NCI-H226 (cell line): ENCODE results near the gene ITIH5.
A peak's percentile ranks its signal among the peaks of the same experiment; 100 is the strongest.
"Not testable (repeated sequence)": the region's sequence is repeated elsewhere in the genome, so short reads cannot be mapped to it uniquely, and the experiment has no call there.

Experiments used
- DNase-seq: peaks from one replicate; pipeline ENCODE4 v3.0.0-alpha.2; 2015

Gene ITIH5

GRCh38 chr10:7666253-7667023, at the start of gene ITIH5:
ITIH5 (minus strand) TSS chr10:7666966; CDS start chr10:7666892, 74 bp downstream.
- no peak for DNase-seq

DNA sequence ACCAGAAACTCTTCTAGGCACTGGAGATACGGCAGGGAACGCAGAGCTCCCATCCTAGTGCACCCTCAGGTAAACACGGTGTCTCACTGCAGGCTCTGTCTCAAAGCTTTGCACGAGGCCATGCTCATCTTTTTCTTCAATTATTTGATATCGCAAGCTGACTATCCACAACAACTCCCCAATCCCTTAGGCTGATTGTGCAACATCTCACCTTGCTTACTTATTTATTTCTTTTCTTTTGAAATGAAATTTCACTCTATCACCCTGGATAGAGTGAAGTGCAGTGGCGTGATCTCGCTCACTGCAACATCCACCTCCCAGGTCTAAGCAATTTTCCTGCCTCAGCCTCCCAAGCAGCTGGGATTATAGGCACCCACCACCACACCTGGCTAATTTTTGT, 48.7 kb upstream of the ITIH5 start:
- DNase-seq = no peak

DNA sequence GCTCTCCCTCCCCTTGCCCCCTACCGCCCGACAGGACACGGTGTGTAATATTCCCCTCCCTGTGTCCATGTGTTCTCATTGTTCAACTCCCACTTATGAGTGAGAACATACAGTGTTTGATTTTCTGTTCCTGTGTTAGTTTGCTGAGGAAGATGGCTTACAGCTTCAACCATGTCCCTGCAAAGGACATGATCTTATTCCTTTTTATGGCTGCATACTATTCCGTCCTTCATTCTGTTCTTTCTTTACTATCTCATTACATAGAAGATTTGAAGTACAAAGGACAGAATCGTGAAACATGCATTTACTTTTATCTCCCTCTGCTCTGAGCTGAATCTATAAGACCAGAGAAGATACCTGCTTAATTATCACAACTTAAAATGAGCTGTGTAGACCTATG, 44.3 kb upstream of the ITIH5 start:
- DNase-seq = not testable (repeated sequence)

- DNase-seq = no peak
Measured at GRCh38 chr10:7710446-7710845, 43.7 kb upstream of the ITIH5 start.

DNA sequence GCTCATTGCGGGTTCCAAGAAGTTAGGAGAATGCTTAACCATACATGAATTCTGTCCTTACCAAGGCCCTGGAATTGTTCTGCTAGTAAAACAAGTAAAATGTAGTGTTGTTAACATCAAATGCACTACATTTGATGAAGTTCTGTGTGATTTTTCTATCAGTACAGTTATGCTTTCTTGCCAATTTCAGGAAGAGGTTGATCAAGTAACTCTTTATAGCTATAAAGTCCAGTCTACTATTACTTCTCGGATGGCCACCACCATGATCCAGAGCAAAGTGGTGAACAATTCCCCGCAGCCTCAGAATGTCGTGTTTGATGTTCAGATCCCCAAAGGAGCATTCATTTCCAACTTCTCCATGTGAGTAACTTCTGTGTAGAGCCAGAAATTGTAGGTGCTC, 42.1 kb upstream of the ITIH5 start:
- DNase-seq = no peak

DNA sequence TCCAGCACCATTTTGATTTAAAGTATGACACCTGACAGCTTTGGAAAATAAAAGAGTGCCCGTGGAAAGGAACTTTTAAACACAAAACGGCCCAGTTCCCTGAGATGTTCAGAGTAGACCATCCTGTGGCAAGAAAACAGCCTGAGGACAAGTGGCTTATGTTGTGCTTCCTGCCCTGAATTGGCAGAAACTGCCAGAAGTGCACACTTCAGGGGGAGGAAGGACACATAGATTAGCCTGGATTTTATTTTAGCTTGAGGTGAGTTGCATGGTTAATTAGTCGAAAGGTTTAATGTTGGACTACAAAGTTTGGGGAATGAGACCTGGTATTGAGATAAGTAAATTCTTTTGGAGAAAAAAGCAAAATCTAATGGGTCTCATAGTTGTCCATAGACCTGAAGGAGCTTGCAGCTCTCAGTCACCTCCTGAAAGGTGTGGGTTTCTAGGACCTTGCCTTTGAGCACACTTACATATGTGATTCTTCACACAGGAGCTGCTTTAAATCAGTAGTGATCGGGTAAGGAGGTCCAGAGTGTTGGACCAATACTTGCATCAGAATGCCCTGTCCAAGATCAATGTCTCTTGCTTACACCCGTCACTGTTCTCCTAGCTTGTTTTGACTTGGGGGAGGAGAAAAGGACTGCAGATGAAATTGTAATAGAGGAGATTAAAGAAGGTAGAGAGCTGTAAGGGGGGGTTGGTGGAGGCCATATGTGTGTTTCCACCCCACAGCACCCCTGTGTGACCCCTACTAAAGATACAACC, 41.3 kb upstream of the ITIH5 start:
- no peak for DNase-seq

GRCh38 chr10:7707102-7707501, 40.3 kb upstream of the ITIH5 start:
- DNase-seq = no peak

GRCh38 chr10:7706534-7707073, 39.8 kb upstream of the ITIH5 start:
- DNase-seq = no peak

GRCh38 chr10:7705341-7705740, 38.6 kb upstream of the ITIH5 start:
- DNase-seq = no peak

GRCh38 chr10:7704071-7705016, 37.6 kb upstream of the ITIH5 start:
- DNase-seq = no peak

DNA sequence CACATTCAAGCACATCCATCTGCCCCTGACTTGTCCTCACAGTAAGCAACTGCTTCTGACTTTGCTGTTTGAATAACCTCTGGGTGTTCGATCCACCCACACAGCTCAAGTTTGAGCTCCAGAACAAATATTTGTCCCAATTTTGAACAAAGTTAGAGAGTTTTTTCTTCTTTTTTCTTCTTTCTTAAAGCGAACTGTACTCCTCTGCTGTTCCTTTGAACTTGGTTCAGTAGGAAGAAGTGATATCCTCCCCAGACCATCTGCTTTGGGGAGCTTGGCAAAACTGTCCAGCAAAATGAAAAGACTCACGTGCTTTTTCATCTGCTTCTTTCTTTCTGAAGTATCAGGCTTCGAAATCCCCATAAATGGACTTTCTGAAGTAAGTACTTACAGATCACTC, 36.4 kb upstream of the ITIH5 start, which contains the start of gene ITIH2:
TSS of gene ITIH2 (plus strand) at position 177 of the 400 bp plus-strand sequence. CDS start at position 296, 119 bp downstream.
- DNase-seq = no peak

- DNase-seq = no peak
Measured at GRCh38 chr10:7702288-7702812, 35.6 kb upstream of the ITIH5 start.

GRCh38 chr10:7701158-7701742, 34.5 kb upstream of the ITIH5 start:
- DNase-seq = no peak

- DNase-seq = no peak
Measured at GRCh38 chr10:7700577-7701125, 33.9 kb upstream of the ITIH5 start.

- DNase-seq = no peak
Measured at GRCh38 chr10:7697426-7697825, 30.7 kb upstream of the ITIH5 start.

DNA sequence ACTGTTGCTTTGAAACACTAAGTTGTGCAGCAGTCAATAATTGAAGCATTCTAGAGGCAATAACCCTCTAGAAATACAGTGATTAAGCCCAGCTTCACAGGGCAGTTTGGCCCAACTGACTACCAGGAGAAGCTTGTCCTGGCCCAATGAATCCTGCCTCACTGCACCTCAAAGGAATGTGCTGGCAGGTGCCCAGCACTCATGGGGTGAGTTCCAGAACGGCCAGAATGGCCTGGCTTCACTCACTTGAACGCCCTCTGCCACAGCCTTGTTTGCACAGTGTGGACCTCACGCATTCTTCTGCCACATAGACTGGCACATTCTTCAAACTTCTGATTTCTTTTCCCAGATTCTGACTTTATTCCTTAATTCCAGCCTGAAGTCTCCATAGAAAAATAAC, 29.8 kb upstream of the ITIH5 start:
- DNase-seq = peak; percentile 17

DNA sequence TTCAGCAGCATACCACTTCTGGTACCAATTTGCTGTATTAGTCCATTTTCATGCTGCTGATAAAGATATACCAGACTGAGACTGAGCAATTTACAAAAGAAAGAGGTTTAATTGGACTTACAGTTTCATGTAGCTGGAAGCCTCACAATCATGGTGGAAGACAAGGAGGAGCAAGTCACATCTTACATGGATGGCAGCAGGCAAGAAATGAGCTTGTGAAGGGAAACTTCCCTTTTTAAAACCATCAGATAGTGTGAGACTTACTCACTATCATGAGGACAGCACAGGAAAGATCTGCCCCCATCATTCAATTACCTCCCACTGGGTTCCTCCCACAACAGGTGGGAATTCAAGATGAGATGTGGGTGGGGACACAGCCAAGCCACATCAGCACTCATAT, 26.4 kb upstream of the ITIH5 start:
- not testable (repeated sequence) for DNase-seq

DNA sequence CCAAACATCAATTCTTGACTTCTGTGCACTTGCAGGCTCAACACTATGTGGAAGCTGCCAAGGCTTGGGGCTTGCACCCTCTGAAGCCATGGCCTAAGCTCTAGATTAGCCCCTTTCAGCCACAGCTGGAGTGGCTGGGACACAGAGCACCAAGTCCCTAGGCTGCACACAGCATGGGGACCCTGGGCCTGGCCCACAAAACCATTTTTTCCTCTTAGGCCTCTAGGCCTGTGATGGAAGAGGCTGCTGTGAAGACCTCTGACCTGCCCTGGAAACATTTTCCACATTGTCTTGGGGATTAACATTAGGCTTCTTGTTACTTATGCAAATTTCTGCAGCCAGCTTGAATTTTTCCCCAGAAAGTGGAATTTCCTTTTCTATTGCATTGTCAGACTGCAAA, 25.6 kb upstream of the ITIH5 start:
- not testable (repeated sequence) for DNase-seq

- DNase-seq = not testable (repeated sequence)
Measured at GRCh38 chr10:7690885-7691597, 24.3 kb upstream of the ITIH5 start.

GRCh38 chr10:7689591-7689990, 22.8 kb upstream of the ITIH5 start:
- no peak for DNase-seq
